Measurements from ENCODE around the gene SH3RF3. TPM values are rescaled to one million over a fixed set of nuclear protein-coding genes. Genes with fewer than 3 reads are reported as not detected.
A peak's percentile ranks its signal among the peaks of the same experiment; 100 is the strongest.

The SH3RF3 gene
- total RNA-seq, 1 donor from 2014 or later, result 7.3 TPM

DNA sequence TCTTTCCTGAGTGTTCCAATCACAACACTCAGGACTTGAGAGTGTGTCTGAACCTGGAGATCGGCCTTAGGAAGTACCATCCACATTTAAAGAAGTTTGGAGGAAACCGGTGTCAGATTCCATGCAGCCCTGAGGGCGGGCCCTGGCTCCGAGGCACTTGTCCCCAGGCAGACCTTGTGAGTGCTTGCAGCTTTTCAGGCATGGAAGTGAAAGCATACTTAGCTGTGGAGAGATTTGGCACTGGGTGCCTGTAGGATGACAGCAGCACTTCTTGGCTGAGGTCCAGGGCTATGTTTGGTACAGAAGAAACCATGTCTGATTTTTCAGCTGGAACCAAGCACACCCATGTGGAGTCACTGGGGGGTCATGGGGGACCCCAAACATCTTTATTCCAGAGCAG, 253.9 kb downstream of the SH3RF3 start:
- FAIRE-seq (no peak), DNase-seq (ENCODE audit: low read depth) (peak; percentile 58)
- peak overlapping the region; percentile 14 for H3K4me2 ChIP-seq (ENCODE audit: low read length)
- no peak for TF ChIP-seq EZH2 (IDR thresholded peaks at IDR 0.05; ENCODE audit: insufficient read depth, low read length)
- TF ChIP-seq, protein P1, sequence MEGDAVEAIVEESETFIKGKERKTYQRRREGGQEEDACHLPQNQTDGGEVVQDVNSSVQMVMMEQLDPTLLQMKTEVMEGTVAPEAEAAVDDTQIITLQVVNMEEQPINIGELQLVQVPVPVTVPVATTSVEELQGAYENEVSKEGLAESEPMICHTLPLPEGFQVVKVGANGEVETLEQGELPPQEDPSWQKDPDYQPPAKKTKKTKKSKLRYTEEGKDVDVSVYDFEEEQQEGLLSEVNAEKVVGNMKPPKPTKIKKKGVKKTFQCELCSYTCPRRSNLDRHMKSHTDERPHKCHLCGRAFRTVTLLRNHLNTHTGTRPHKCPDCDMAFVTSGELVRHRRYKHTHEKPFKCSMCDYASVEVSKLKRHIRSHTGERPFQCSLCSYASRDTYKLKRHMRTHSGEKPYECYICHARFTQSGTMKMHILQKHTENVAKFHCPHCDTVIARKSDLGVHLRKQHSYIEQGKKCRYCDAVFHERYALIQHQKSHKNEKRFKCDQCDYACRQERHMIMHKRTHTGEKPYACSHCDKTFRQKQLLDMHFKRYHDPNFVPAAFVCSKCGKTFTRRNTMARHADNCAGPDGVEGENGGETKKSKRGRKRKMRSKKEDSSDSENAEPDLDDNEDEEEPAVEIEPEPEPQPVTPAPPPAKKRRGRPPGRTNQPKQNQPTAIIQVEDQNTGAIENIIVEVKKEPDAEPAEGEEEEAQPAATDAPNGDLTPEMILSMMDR (IDR thresholded peaks at IDR 0.05; ENCODE audit: insufficient read depth, low read depth, low read length), result no peak
- peaks cover 5% of the 10 kb centered on the region for H3K4me1 ChIP-seq (ENCODE audit: insufficient read depth, low read length)
- no peaks in the 10 kb centered on the region for H3K36me3 ChIP-seq (ENCODE audit: insufficient read depth, low read length)
- H3K27me3 ChIP-seq (ENCODE audit: insufficient read depth, low read length), result no peaks in the 10 kb centered on the region
- H3K27ac ChIP-seq (ENCODE audit: low read depth, low read length), result no peak overlapping the region
- H3K9me3 Mint-ChIP-seq (ENCODE audit: unreplicated experiment), result no peaks in the 10 kb centered on the region
- peaks cover 39% of the 10 kb centered on the region for H4K20me1 ChIP-seq (ENCODE audit: insufficient read depth, low read length)
- H2AFZ ChIP-seq (ENCODE audit: low read depth, low read length), result no peak overlapping the region
- peaks cover 28% of the 10 kb centered on the region for H3K27me3 Mint-ChIP-seq (ENCODE audit: low read depth, unreplicated experiment)
- H3K36me3 Mint-ChIP-seq (ENCODE audit: low read depth, unreplicated experiment), result peaks cover 12% of the 10 kb centered on the region
- H3K9me3 ChIP-seq (ENCODE audit: insufficient read depth, low read depth, low read length), result no peaks in the 10 kb centered on the region
- H3K4me1 Mint-ChIP-seq (ENCODE audit: low read depth, unreplicated experiment), result peaks cover 28% of the 10 kb centered on the region
- H3K9ac ChIP-seq (ENCODE audit: low read length), result no peak overlapping the region
- no peaks in the 10 kb centered on the region for H3K79me2 ChIP-seq (ENCODE audit: insufficient read depth, low read length)
- H3K4me3 Mint-ChIP-seq (ENCODE audit: unreplicated experiment), result no peak overlapping the region
- no peak overlapping the region for H3K4me3 ChIP-seq (ENCODE audit: insufficient read depth, low read depth, low read length)
- no peak overlapping the region for H3K27ac Mint-ChIP-seq (ENCODE audit: unreplicated experiment)

DNA sequence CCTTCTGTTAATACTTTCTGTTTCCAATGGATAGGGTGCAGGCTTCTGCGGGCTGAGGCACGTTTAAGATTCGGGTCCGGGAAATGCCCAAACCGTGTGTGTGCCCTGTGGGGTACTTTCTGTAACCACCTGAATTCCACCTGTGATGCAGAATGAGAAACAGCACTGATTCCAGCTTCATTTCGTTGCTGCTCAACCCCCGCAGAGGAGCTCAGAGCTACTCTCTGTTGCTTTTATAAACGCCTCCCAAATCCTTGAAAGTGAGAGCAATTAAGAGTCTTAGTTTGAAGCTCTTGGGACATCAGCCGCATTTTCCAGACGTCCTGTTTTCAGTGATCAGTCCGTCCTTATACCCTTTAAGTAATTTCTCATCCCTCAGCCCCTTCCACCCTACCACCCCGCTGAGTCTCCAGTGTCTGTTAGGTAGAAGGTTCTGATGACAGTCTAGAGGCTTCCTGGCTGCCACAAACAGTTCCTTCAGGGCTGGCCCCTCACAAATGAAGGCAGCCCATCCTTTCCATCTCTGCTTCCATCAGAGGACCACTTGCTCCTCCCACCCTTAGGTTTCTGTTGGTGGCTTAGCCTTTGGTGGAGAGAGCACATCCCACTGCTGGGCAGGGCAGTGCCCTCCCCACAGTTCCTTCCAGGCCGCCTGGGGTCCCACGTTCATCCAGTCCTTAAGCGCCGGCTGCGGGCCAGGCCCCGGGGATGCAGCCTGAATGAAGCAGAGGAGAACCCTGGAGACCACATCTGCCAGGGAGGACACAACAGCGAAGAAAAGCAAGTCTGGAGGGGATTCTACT, 254.7 kb downstream of the SH3RF3 start:
- H3K4me3 ChIP-seq (ENCODE audit: insufficient read depth, low read depth, low read length), result no peak overlapping the region
- H3K27me3 ChIP-seq (ENCODE audit: insufficient read depth, low read length), result no peaks in the 10 kb centered on the region
- DNase-seq (ENCODE audit: low read depth) (no peak), FAIRE-seq (no peak)
- H3K4me3 Mint-ChIP-seq (ENCODE audit: unreplicated experiment), result no peak overlapping the region
- H3K9me3 Mint-ChIP-seq (ENCODE audit: unreplicated experiment), result no peaks in the 10 kb centered on the region
- no peak overlapping the region for H3K4me2 ChIP-seq (ENCODE audit: low read length)
- peaks cover 5% of the 10 kb centered on the region for H3K4me1 ChIP-seq (ENCODE audit: insufficient read depth, low read length)
- no peaks in the 10 kb centered on the region for H3K9me3 ChIP-seq (ENCODE audit: insufficient read depth, low read depth, low read length)
- H3K9ac ChIP-seq (ENCODE audit: low read length), result no peak overlapping the region
- peaks cover 30% of the 10 kb centered on the region for H3K27me3 Mint-ChIP-seq (ENCODE audit: low read depth, unreplicated experiment)
- no peaks in the 10 kb centered on the region for H3K79me2 ChIP-seq (ENCODE audit: insufficient read depth, low read length)
- H4K20me1 ChIP-seq (ENCODE audit: insufficient read depth, low read length), result peaks cover 31% of the 10 kb centered on the region
- peaks cover 28% of the 10 kb centered on the region for H3K4me1 Mint-ChIP-seq (ENCODE audit: low read depth, unreplicated experiment)
- H2AFZ ChIP-seq (ENCODE audit: low read depth, low read length), result no peak overlapping the region
- H3K27ac Mint-ChIP-seq (ENCODE audit: unreplicated experiment), result no peak overlapping the region
- no peak for TF ChIP-seq EZH2 (IDR thresholded peaks at IDR 0.05; ENCODE audit: insufficient read depth, low read length)
- TF ChIP-seq, protein P1 (IDR thresholded peaks at IDR 0.05; ENCODE audit: insufficient read depth, low read depth, low read length), result no peak
- H3K27ac ChIP-seq (ENCODE audit: low read depth, low read length), result no peak overlapping the region
- H3K36me3 Mint-ChIP-seq (ENCODE audit: low read depth, unreplicated experiment), result peaks cover 12% of the 10 kb centered on the region
- no peaks in the 10 kb centered on the region for H3K36me3 ChIP-seq (ENCODE audit: insufficient read depth, low read length)
